Nephron (organoid): Measurements from ENCODE around the gene CBFB.
"Not testable (repeated sequence)": the region's sequence is repeated elsewhere in the genome, so short reads cannot be mapped to it uniquely, and the experiment has no call there.

Experiments
- H3K27ac Mint-ChIP-seq, 3 experiments: 2 replicates each; pipeline ENCODE4 v1.8.0; 2020; ENCODE audit warnings: mixed read lengths in 3 of 3, mild to moderate bottlenecking in 2 of 3, moderate library complexity in 1 of 3
- H3K27me3 Mint-ChIP-seq: 2 replicates; pipeline ENCODE4 v1.8.0; 2021; ENCODE audit warnings: low read depth, mild to moderate bottlenecking, moderate library complexity, mixed read lengths
- H3K36me3 Mint-ChIP-seq: 2 replicates; pipeline ENCODE4 v1.8.0; 2020; ENCODE audit warnings: low read depth, mixed read lengths
- H3K4me1 Mint-ChIP-seq: 2 replicates; pipeline ENCODE4 v1.8.0; 2020; ENCODE audit warnings: mixed read lengths
- H3K4me3 Mint-ChIP-seq, 3 experiments: 2 replicates each; pipeline ENCODE4 v1.8.0; 2020; ENCODE audit warnings: mild to moderate bottlenecking in 3 of 3, mixed read lengths in 3 of 3, moderate library complexity in 2 of 3
- H3K9me3 Mint-ChIP-seq: 2 replicates; pipeline ENCODE4 v1.8.0; 2020; ENCODE audit warnings: mixed read lengths
- TF ChIP-seq, protein P1 (sequence below), 3 experiments: fragments of 200-600 bp; sonication (generic); IDR thresholded peaks; one replicate each; pipeline ENCODE4 v1.5.0; 2021; ENCODE audit warnings: antibody characterized with exemption in 3 of 3; ENCODE audit not compliant: unreplicated experiment in 3 of 3

Gene CBFB

GRCh38 chr16:67039260-67040020 is 10.5 kb downstream of the CBFB start:
- no peaks in the 10 kb centered on the region for H3K9me3 Mint-ChIP-seq
- H3K4me1 Mint-ChIP-seq = peaks cover 29% of the 10 kb centered on the region
- no peaks in the 10 kb centered on the region for H3K27me3 Mint-ChIP-seq
- H3K27ac Mint-ChIP-seq = peak overlapping the region in 2 of 3 experiments; percentile 60 to 64
- H3K4me3 Mint-ChIP-seq = no peak overlapping the region
- peaks cover 34% of the 10 kb centered on the region for H3K36me3 Mint-ChIP-seq
- TF ChIP-seq, protein P1, sequence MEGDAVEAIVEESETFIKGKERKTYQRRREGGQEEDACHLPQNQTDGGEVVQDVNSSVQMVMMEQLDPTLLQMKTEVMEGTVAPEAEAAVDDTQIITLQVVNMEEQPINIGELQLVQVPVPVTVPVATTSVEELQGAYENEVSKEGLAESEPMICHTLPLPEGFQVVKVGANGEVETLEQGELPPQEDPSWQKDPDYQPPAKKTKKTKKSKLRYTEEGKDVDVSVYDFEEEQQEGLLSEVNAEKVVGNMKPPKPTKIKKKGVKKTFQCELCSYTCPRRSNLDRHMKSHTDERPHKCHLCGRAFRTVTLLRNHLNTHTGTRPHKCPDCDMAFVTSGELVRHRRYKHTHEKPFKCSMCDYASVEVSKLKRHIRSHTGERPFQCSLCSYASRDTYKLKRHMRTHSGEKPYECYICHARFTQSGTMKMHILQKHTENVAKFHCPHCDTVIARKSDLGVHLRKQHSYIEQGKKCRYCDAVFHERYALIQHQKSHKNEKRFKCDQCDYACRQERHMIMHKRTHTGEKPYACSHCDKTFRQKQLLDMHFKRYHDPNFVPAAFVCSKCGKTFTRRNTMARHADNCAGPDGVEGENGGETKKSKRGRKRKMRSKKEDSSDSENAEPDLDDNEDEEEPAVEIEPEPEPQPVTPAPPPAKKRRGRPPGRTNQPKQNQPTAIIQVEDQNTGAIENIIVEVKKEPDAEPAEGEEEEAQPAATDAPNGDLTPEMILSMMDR (IDR thresholded peaks at IDR 0.05; ENCODE audit: unreplicated experiment in 3 of 3) = no peak

GRCh38 chr16:67040166-67040565 is 11.2 kb downstream of the CBFB start:
- TF ChIP-seq, protein P1 (IDR thresholded peaks at IDR 0.05; ENCODE audit: unreplicated experiment in 3 of 3) = no peak
- Mint-ChIP-seq H3K4me1 (peaks cover 24% of the 10 kb centered on the region), H3K27me3 (no peaks in the 10 kb centered on the region), H3K27ac (peak overlapping the region in 2 of 3 experiments; percentile 60 to 64), H3K9me3 (no peaks in the 10 kb centered on the region), H3K4me3 (no peak overlapping the region), H3K36me3 (peaks cover 31% of the 10 kb centered on the region)

DNA sequence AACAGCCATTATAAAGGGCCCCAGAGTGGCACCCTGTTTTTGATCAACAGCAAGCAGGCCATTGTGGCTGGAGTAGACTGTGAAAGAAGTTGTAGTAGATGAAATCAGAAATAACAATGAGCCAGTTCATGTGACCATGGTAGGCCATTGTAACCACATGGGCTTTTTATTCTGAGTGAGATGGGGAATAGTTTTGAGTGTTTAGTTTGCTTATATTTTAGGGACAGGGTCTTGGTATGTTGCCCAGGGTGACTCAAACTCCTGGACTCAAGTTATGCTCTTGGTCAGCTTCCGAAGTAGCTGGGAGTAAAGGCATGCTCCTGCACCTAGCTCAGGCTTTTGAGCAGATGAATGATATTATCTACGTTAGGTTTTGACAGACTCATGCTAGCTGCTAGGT is 12.0 kb downstream of the CBFB start:
- TF ChIP-seq, protein P1 (IDR thresholded peaks at IDR 0.05; ENCODE audit: unreplicated experiment in 3 of 3) = no peak
- Mint-ChIP-seq H3K27ac (no peak overlapping the region), H3K36me3 (peaks cover 29% of the 10 kb centered on the region), H3K4me1 (peaks cover 18% of the 10 kb centered on the region), H3K9me3 (no peaks in the 10 kb centered on the region), H3K4me3 (no peak overlapping the region), H3K27me3 (no peaks in the 10 kb centered on the region)

DNA sequence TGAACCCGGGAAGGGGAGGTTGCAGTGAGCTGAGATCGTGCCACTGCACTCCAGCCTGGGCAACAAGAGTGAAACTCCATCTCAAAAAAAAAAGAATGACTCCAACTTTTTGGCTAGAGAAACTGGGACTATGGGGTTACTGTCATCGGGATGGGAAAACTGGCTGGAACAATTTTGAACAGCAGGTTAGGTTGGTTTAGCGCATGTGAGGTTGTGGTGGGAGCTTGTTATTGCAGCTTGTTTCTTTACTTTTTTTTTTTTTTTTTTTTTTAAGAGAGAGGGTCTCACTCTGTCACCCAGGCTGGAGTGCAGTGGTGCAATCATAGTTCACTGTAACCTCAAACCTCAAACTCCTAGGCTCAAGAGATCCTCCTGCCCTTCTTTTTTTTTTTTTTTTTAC is 12.6 kb downstream of the CBFB start:
- H3K36me3 Mint-ChIP-seq = peaks cover 29% of the 10 kb centered on the region
- H3K27ac Mint-ChIP-seq, H3K9me3 Mint-ChIP-seq, H3K27me3 Mint-ChIP-seq, H3K4me3 Mint-ChIP-seq: not testable (repeated sequence)
- peaks cover 12% of the 10 kb centered on the region for H3K4me1 Mint-ChIP-seq

DNA sequence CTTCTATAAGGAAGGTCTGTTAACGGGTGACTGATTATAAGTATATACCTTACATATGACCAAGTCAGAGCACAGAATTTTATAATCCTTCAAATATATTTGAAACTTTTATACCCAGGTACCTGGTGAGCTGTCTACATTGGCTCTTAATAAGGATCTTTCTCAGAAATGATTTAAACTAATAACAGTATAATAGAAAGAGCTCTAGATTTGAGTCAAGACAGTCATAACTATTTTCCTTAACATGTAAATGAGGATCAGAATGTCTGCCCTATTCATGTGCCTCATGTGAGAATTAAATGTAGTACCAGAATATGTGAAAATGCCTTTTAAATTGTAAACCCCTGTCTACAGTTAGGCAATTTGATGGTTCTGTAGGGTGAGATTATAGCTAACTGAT is 14.5 kb downstream of the CBFB start:
- TF ChIP-seq, protein P1 (IDR thresholded peaks at IDR 0.05; ENCODE audit: unreplicated experiment in 3 of 3) = no peak
- H3K36me3 Mint-ChIP-seq = peaks cover 31% of the 10 kb centered on the region
- no peak overlapping the region for H3K4me3 Mint-ChIP-seq
- peaks cover 11% of the 10 kb centered on the region for H3K4me1 Mint-ChIP-seq
- H3K9me3 Mint-ChIP-seq = no peaks in the 10 kb centered on the region
- no peaks in the 10 kb centered on the region for H3K27me3 Mint-ChIP-seq
- H3K27ac Mint-ChIP-seq = no peak overlapping the region

- no peaks in the 10 kb centered on the region for H3K9me3 Mint-ChIP-seq
- no peak overlapping the region for H3K27ac Mint-ChIP-seq
- peaks cover 38% of the 10 kb centered on the region for H3K36me3 Mint-ChIP-seq
- TF ChIP-seq, protein P1 (IDR thresholded peaks at IDR 0.05; ENCODE audit: unreplicated experiment in 3 of 3) = no peak
- H3K4me1 Mint-ChIP-seq = peaks cover 4% of the 10 kb centered on the region
- no peaks in the 10 kb centered on the region for H3K27me3 Mint-ChIP-seq
- H3K4me3 Mint-ChIP-seq = no peak overlapping the region
Observed at GRCh38 chr16:67050796-67051195, 21.8 kb downstream of the CBFB start.
